H1 (cell line): Measurements from ENCODE around the gene ZCCHC9.

Source experiments
- ASH2L ChIP-seq: fragments of 200-600, 300-600 bp; sonication (generic); IDR thresholded peaks from one replicate; pipeline ENCODE4 v1.7.1; 2017; ENCODE audit warnings: low read length
- BACH1 ChIP-seq: IDR thresholded peaks from 2 replicates; pipeline ENCODE4 v1.6.1; 2012; ENCODE audit warnings: low read length, improper control_type of control experiment
- BCL11A ChIP-seq, 2 experiments: IDR thresholded peaks; one replicate each; pipeline ENCODE4 v1.6.1; 2011; ENCODE audit warnings: low read depth in 2 of 2, low read length in 2 of 2, mild to moderate bottlenecking in 2 of 2
- CREB1 ChIP-seq: IDR thresholded peaks from 2 replicates; pipeline ENCODE4 v1.6.1; 2012; ENCODE audit warnings: inconsistent platforms
- CTCF ChIP-seq, 3 experiments: IDR thresholded peaks; 1 replicate in 2 of 3; 2 replicates in 1 of 3; pipeline versions ENCODE4 v1.5.1 to v1.6.1; 2011; ENCODE audit warnings: low read length in 3 of 3, mild to moderate bottlenecking in 3 of 3, inconsistent platforms in 2 of 3, low read depth in 1 of 3, moderate library complexity in 1 of 3; ENCODE audit not compliant: insufficient read depth in 1 of 3; ENCODE audit errors: control extremely low read depth in 1 of 3
- EP300 ChIP-seq, 2 experiments: IDR thresholded peaks; 1 replicate in 1 of 2; 2 replicates in 1 of 2; pipeline ENCODE4 v1.6.1; 2011 to 2012; ENCODE audit warnings: low read depth in 2 of 2, low read length in 2 of 2, mild to moderate bottlenecking in 2 of 2, borderline replicate concordance in 1 of 2, inconsistent platforms in 1 of 2, moderate library complexity in 1 of 2
- EZH2 ChIP-seq: fragments of 200-600 bp; sonication (generic); IDR thresholded peaks from 2 replicates; pipeline ENCODE4 v1.7.1; 2012; ENCODE audit warnings: low read depth, mild to moderate bottlenecking, moderate library complexity, low read length, inconsistent platforms; ENCODE audit not compliant: severe bottlenecking
- HDAC6 ChIP-seq: IDR thresholded peaks from one replicate; pipeline ENCODE4 v1.7.1; 2012; ENCODE audit warnings: low read depth, mild to moderate bottlenecking, inconsistent platforms, low read length, moderate library complexity
- MAX ChIP-seq: IDR thresholded peaks from 2 replicates; pipeline ENCODE4 v1.6.1; 2012; ENCODE audit warnings: inconsistent platforms
- POLR2AphosphoS5 ChIP-seq: IDR thresholded peaks from 2 replicates; pipeline ENCODE4 v1.6.1; 2011; ENCODE audit warnings: low read depth, low read length
- RAD21 ChIP-seq, 2 experiments: IDR thresholded peaks in 1 of 2; conservative IDR thresholded peaks in 1 of 2; 2 replicates each; pipeline ENCODE4 v1.6.1; 2011; ENCODE audit warnings: low read depth in 2 of 2, low read length in 2 of 2, improper control_type of control experiment in 1 of 2, inconsistent platforms in 1 of 2, mild to moderate bottlenecking in 1 of 2, moderate library complexity in 1 of 2
- RFX5 ChIP-seq: IDR thresholded peaks from 2 replicates; pipeline ENCODE4 v1.6.1; 2011; ENCODE audit warnings: low read depth, low read length, improper control_type of control experiment, borderline replicate concordance
- USF2 ChIP-seq: IDR thresholded peaks from 2 replicates; pipeline ENCODE4 v1.6.1; 2011; ENCODE audit warnings: low read length, improper control_type of control experiment
- YY1 ChIP-seq: IDR thresholded peaks from 2 replicates; pipeline ENCODE4 v1.6.1; 2011; ENCODE audit warnings: low read depth, mild to moderate bottlenecking, low read length

GRCh38 chr5:81336556-81336955 is 35.2 kb downstream of the ZCCHC9 start:
- TF ChIP-seq HDAC6 (no peak), ASH2L (no peak), YY1 (no peak), CREB1 (no peak), POLR2AphosphoS5 (no peak), RAD21 (IDR thresholded peaks at IDR 0.05 in 1 of 2, conservative IDR thresholded peaks at IDR 0.05 in 1 of 2; ENCODE audit: low read depth in 2 of 2, low read length in 2 of 2) (no peak), CTCF (IDR thresholded peaks at IDR 0.05; ENCODE audit: control extremely low read depth in 1 of 3, insufficient read depth in 1 of 3, low read depth in 1 of 3, low read length in 3 of 3) (no peak), EZH2 (no peak), BCL11A (IDR thresholded peaks at IDR 0.05; ENCODE audit: low read depth in 2 of 2, low read length in 2 of 2) (no peak), EP300 (IDR thresholded peaks at IDR 0.05; ENCODE audit: borderline replicate concordance in 1 of 2, low read depth in 2 of 2, low read length in 2 of 2) (no peak), RFX5 (no peak), USF2 (no peak), BACH1 (no peak), MAX (no peak)
